Gastrocnemius medialis (tissue), 4 donors: ENCODE data around the gene DAB2IP. TPM values are rescaled to one million over a fixed set of nuclear protein-coding genes. Genes with fewer than 3 reads are reported as not detected.
A peak's percentile ranks its signal among the peaks of the same experiment; 100 is the strongest.

Source experiments
- ATAC-seq, 2 donors: fragments of 150-250 bp; one replicate each; pipeline ENCODE4 v1.9.1; 2016
- DNase-seq, 2 donors: peaks; one replicate each; pipeline ENCODE4 v3.0.0-alpha.2; 2019
- H3K27ac ChIP-seq, 4 donors: fragments of 200-600 bp; sonication (generic); 1 replicate in 1 of 4; 2 replicates in 3 of 4; pipeline ENCODE4 v1.5.1; 2016 to 2018; ENCODE audit warnings: mild to moderate bottlenecking in 2 of 4, moderate library complexity in 1 of 4
- H3K27me3 ChIP-seq, 3 donors: fragments of 200-600 bp; sonication (generic) in 2 of 3; 1 replicate in 1 of 3; 2 replicates in 2 of 3; pipeline versions ENCODE4 v1.5.1 to v1.6.0; 2016 to 2019; ENCODE audit warnings: mild to moderate bottlenecking in 1 of 3, moderate library complexity in 1 of 3
- H3K36me3 ChIP-seq, 2 donors: fragments of 200-600 bp; sonication (generic) in 1 of 2; one replicate each; pipeline ENCODE4 v1.5.1; 2017 to 2018
- H3K4me1 ChIP-seq, 2 donors: fragments of 200-600 bp; sonication (generic) in 1 of 2; one replicate each; pipeline ENCODE4 v1.5.1; 2016 to 2017; ENCODE audit warnings: mild to moderate bottlenecking in 2 of 2
- H3K4me3 ChIP-seq, 4 donors: fragments of 200-600 bp; sonication (generic) in 3 of 4; 1 replicate in 1 of 4; 2 replicates in 3 of 4; pipeline ENCODE4 v1.5.1; 2016 to 2019; ENCODE audit warnings: mild to moderate bottlenecking in 2 of 4
- H3K9me3 ChIP-seq, 3 donors: fragments of 200-600 bp; sonication (generic) in 2 of 3; 1 replicate in 1 of 3; 2 replicates in 2 of 3; pipeline ENCODE4 v1.5.1; 2016 to 2019
- POLR2A ChIP-seq, 2 donors: fragments of 450-650 bp; IDR thresholded peaks; one replicate each; pipeline ENCODE4 v1.6.1; 2017; ENCODE audit warnings: antibody characterized with exemption in 2 of 2, mild to moderate bottlenecking in 2 of 2, moderate library complexity in 2 of 2
- in situ Hi-C, 4 donors: fragments of 200-750 bp; cut with MboI; loops; one replicate each; pipeline versions ENCODE4 v1.15.0 to v1.8.0; 2017; ENCODE audit warnings: low sequenced_read_pairs in 4 of 4
- intact Hi-C: fragments of 100-400 bp; cut with DNase I; formaldehyde crosslinking; loops from one replicate; pipeline ENCODE4 v1.15.1; 2023; ENCODE audit warnings: low total_unique reads
- total RNA-seq, 4 donors: library from RNA; depleted of rRNA; stranded (reverse); fragments of >200 nt; gene quantifications; one replicate each; pipeline versions ENCODE4 v1.1.0 to v1.2.3, GENCODE V29; 2016
- TF ChIP-seq, protein P1 (sequence below), 5 experiments: fragments of 450-650 bp in 3 of 5; fragments of 200-600 bp in 2 of 5; sonication (generic) in 2 of 5; IDR thresholded peaks in 4 of 5; conservative IDR thresholded peaks in 1 of 5; 1 replicate in 4 of 5; 2 replicates in 1 of 5; pipeline ENCODE4 v1.5.1; 2016 to 2019; ENCODE audit warnings: antibody characterized with exemption in 5 of 5, mild to moderate bottlenecking in 3 of 5, moderate library complexity in 3 of 5

Gene DAB2IP
- total RNA-seq, 4 donors from 2014 or later: 22.7 to 68.2 (median 37.4) TPM

DNA sequence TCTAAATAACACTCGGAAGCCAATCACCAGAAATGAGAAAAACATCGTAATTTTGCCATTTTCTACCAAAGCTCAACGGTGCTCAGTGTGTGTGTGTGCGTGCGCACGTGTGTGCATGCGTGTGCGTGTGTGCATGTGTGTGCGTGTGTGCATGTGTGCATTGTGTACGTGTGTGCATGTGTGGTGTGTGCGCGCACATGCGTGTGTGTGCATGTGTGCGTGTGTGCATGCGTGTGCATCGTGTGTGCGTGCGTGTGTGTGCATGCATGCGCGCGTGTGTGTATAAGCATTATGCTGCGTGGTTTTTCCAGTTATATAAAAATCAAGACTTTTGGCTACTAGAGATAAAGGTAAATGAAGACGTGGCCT lies 165.0 kb downstream of the DAB2IP start:
- intact Hi-C loops (no loop called here), in situ Hi-C loops (no loop called here)
- no peaks in the 10 kb centered on the region for H3K9me3 ChIP-seq
- H3K27me3 ChIP-seq: no peaks in the 10 kb centered on the region
- TF ChIP-seq POLR2A (IDR thresholded peaks at IDR 0.05): no peak
- TF ChIP-seq, protein P1, sequence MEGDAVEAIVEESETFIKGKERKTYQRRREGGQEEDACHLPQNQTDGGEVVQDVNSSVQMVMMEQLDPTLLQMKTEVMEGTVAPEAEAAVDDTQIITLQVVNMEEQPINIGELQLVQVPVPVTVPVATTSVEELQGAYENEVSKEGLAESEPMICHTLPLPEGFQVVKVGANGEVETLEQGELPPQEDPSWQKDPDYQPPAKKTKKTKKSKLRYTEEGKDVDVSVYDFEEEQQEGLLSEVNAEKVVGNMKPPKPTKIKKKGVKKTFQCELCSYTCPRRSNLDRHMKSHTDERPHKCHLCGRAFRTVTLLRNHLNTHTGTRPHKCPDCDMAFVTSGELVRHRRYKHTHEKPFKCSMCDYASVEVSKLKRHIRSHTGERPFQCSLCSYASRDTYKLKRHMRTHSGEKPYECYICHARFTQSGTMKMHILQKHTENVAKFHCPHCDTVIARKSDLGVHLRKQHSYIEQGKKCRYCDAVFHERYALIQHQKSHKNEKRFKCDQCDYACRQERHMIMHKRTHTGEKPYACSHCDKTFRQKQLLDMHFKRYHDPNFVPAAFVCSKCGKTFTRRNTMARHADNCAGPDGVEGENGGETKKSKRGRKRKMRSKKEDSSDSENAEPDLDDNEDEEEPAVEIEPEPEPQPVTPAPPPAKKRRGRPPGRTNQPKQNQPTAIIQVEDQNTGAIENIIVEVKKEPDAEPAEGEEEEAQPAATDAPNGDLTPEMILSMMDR (IDR thresholded peaks at IDR 0.05 in 4 of 5, conservative IDR thresholded peaks at IDR 0.05 in 1 of 5): no peak
- H3K36me3 ChIP-seq: no peaks in the 10 kb centered on the region
- H3K27ac ChIP-seq: no peak overlapping the region
- peaks cover under 1 to 7% of the 10 kb centered on the region in 2 donors for H3K4me1 ChIP-seq
- H3K4me3 ChIP-seq: no peak overlapping the region
- DNase-seq: no peak
- ATAC-seq: no peak

DNA sequence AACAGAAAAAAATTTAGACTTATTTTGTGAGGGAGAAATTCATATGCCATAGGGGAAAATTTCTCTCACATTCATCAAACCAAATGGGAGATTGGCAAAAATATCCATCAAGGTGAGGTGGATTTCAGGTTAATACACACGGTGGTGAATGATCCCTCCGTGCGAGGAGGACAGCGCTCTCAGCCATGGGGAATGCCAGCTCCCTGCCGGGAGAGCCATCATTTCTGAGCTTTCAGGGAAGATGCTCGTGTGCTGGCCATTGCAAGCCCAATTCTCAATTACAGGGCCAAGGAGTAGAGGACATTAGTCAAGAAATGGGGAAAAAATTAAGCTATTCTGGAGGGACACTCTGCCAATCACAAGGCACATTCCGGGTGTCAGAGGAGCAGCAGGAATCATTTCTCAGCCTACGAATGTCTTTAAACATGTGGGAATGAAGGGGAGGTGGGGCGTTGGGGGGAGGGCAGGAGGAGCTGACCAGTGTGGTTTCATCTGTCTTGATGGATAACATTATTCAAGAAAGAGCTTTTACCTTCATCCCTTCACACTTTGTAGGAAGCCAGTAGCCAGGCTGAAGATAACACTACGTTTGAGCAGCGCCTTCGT lies 165.5 kb downstream of the DAB2IP start:
- in situ Hi-C loops (no loop called here), intact Hi-C loops (no loop called here)
- H3K27me3 ChIP-seq: no peaks in the 10 kb centered on the region
- no peak overlapping the region for H3K4me3 ChIP-seq
- no peak for TF ChIP-seq POLR2A (IDR thresholded peaks at IDR 0.05)
- TF ChIP-seq, protein P1 (IDR thresholded peaks at IDR 0.05 in 4 of 5, conservative IDR thresholded peaks at IDR 0.05 in 1 of 5): no peak
- H3K4me1 ChIP-seq: peaks cover 5 to 7% of the 10 kb centered on the region in 2 donors
- no peaks in the 10 kb centered on the region for H3K9me3 ChIP-seq
- no peak overlapping the region for H3K27ac ChIP-seq
- no peaks in the 10 kb centered on the region for H3K36me3 ChIP-seq
- ATAC-seq (no peak), DNase-seq (no peak)

DNA sequence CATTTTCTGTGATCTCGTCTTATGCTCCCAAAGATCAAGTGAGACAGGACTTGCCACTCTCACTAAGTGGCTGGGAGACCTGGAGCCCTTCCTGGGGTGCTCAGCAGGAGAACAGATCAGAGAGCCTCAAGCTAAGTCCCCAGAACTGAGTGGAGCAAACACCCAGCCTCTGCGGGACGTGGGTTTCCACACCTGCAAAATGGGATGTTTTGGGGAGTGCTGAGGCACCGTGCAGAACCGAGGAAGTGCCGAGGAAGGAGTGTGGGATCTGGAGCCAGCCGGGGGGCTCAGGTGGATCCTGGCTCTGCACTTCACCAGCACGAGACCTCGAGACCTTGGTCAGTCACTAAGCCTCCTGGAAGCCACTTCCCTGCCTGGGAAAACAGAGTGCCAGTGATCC lies 166.0 kb downstream of the DAB2IP start:
- Histone ChIP-seq H3K36me3 (no peaks in the 10 kb centered on the region), H3K4me1 (peaks cover 5 to 7% of the 10 kb centered on the region in 2 donors), H3K4me3 (no peak overlapping the region), H3K9me3 (no peaks in the 10 kb centered on the region), H3K27ac (no peak overlapping the region), H3K27me3 (no peaks in the 10 kb centered on the region)
- ATAC-seq (no peak), DNase-seq (no peak)
- in situ Hi-C loops: no loop called here
- intact Hi-C loops: no loop called here
- TF ChIP-seq, protein P1 (IDR thresholded peaks at IDR 0.05 in 4 of 5, conservative IDR thresholded peaks at IDR 0.05 in 1 of 5): no peak
- no peak for TF ChIP-seq POLR2A (IDR thresholded peaks at IDR 0.05)

DNA sequence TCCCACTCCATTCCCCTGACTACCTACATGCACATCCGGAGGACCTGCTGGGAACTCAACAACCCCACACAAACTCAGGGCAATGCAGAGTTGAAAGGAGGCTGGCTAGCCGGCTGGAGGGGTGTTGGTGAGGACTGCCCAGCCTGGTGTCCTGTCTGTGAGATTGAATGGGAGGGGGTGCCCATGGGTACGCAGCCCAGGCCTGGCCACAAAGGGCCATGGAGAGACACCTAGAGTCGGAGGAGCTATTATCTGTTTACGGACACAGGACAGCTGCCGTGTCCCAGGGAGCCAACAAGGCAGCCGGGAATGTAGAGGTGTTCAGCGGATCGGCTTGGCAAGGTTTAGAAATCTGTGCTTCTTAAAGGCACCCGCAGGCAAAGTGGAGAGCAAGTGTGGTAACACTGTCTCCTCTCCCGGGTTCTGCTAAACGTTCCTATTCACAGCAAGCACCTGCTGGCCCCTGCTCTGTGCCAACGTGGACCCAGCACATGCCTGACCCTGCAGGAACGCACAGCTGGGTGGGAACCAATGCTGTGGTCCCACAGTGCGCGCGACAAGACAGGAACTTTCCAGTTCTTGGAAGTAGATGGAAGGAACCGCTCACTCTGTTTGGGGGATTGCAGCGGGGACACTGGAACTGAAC lies 166.7 kb downstream of the DAB2IP start:
- in situ Hi-C loops: no loop called here
- ATAC-seq: peak in 1 of 2 donors; percentile 51
- Histone ChIP-seq H3K4me3 (no peak overlapping the region), H3K27me3 (no peaks in the 10 kb centered on the region), H3K9me3 (no peaks in the 10 kb centered on the region), H3K36me3 (no peaks in the 10 kb centered on the region), H3K27ac (no peak overlapping the region), H3K4me1 (peaks cover 5 to 7% of the 10 kb centered on the region in 2 donors)
- DNase-seq: no peak
- TF ChIP-seq, protein P1 (IDR thresholded peaks at IDR 0.05 in 4 of 5, conservative IDR thresholded peaks at IDR 0.05 in 1 of 5): no peak
- no peak for TF ChIP-seq POLR2A (IDR thresholded peaks at IDR 0.05)
- intact Hi-C loops: no loop called here
